Transverse colon (tissue), 4 donors: Measurements from ENCODE around the gene PNO1.

Experiments
- EP300 ChIP-seq: sonication (generic); formaldehyde crosslinking; IDR thresholded peaks from one replicate; pipeline ENCODE4 v1.6.1; 2017; ENCODE audit warnings: antibody characterized with exemption, low read depth
- POLR2A ChIP-seq: fragments of 450-650 bp; IDR thresholded peaks from one replicate; pipeline ENCODE4 v1.6.1; 2016; ENCODE audit warnings: antibody characterized with exemption, mild to moderate bottlenecking, moderate library complexity
- POLR2AphosphoS5 ChIP-seq, 3 donors: sonication (generic); formaldehyde crosslinking; IDR thresholded peaks; one replicate each; pipeline ENCODE4 v1.6.1; 2016; ENCODE audit warnings: antibody characterized with exemption in 3 of 3
- TF ChIP-seq, protein P1 (sequence below), 5 experiments: fragments of 200-600 bp in 3 of 5; fragments of 450-650 bp in 2 of 5; sonication (generic) in 3 of 5; IDR thresholded peaks; 1 replicate in 2 of 5; 2 replicates in 3 of 5; pipeline ENCODE4 v1.5.1; 2016 to 2017; ENCODE audit warnings: antibody characterized with exemption in 5 of 5, inconsistent platforms in 3 of 5, mild to moderate bottlenecking in 2 of 5, moderate library complexity in 1 of 5

DNA sequence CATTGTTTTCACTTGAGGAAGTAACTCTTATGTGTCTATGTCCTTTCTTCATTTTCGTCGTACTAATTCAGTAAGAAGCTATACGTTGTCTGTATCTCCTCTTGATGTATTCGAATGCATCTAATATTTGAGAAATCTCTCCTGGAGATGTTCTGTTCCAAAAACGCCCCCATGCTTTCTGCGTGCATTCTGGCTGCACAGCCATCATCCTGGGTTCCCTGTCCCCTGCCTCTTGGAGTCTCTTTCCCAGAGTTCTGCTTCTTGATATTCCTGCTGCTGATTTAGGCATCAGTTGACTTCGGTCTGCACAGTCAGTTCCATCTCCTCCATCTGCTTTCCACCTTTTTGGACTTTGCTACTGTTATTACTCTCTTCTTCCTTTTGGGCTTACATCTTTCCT lies 13.5 kb downstream of the PNO1 start:
- TF ChIP-seq, protein P1, sequence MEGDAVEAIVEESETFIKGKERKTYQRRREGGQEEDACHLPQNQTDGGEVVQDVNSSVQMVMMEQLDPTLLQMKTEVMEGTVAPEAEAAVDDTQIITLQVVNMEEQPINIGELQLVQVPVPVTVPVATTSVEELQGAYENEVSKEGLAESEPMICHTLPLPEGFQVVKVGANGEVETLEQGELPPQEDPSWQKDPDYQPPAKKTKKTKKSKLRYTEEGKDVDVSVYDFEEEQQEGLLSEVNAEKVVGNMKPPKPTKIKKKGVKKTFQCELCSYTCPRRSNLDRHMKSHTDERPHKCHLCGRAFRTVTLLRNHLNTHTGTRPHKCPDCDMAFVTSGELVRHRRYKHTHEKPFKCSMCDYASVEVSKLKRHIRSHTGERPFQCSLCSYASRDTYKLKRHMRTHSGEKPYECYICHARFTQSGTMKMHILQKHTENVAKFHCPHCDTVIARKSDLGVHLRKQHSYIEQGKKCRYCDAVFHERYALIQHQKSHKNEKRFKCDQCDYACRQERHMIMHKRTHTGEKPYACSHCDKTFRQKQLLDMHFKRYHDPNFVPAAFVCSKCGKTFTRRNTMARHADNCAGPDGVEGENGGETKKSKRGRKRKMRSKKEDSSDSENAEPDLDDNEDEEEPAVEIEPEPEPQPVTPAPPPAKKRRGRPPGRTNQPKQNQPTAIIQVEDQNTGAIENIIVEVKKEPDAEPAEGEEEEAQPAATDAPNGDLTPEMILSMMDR (IDR thresholded peaks at IDR 0.05), result no peak
- no peak for TF ChIP-seq POLR2AphosphoS5 (IDR thresholded peaks at IDR 0.05)
- TF ChIP-seq EP300, result no peak
- no peak for TF ChIP-seq POLR2A
